Activated CD4-positive, CD25-positive, alpha-beta regulatory T cell treated with anti-CD3 and anti-CD28 coated beads, Interleukin-2, amount 50 U/mL, for 16 hours (primary cell): ENCODE results near the gene STK11.
A peak's percentile ranks its signal among the peaks of the same experiment; 100 is the strongest.
"Not testable (repeated sequence)": the region's sequence is repeated elsewhere in the genome, so short reads cannot be mapped to it uniquely, and the experiment has no call there.

ENCODE experiments used
- DNase-seq: peaks from one replicate; pipeline ENCODE4 v3.0.0-alpha.2; 2020; ENCODE audit warnings: low read depth, low spot score

The STK11 gene

DNA sequence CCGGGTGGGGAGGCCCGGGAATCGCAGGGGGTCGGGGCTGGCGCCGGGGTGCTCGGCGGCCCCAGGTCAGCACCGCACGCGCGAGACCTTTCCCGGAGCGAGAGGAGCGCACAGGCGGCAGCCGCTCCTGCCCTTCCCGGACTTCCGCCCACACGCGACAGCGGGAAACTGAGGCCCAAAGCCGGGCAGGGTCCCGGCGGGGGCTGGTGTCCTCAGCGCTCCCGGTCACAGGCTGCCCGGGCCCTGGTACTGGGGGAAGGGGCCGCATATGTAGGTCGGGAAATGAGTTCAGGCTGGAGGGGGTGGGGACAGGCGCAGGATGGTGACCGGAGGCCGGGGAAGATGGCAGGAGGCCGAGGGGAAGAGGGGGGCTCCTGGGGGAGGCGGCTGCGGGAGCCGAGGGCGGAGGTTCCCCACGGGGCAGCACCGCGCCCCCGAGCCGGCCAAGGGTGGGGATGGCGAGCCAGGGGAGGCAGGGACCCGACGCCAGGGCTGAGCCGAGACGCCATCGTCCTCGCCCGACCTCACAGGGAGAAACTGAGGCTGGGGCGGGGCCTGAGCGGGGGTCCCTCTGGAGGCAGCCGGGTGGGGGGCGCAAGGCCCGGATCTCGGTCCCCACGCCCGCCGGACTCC lies 31.6 kb downstream of the STK11 start:
- DNase-seq, result no peak

DNA sequence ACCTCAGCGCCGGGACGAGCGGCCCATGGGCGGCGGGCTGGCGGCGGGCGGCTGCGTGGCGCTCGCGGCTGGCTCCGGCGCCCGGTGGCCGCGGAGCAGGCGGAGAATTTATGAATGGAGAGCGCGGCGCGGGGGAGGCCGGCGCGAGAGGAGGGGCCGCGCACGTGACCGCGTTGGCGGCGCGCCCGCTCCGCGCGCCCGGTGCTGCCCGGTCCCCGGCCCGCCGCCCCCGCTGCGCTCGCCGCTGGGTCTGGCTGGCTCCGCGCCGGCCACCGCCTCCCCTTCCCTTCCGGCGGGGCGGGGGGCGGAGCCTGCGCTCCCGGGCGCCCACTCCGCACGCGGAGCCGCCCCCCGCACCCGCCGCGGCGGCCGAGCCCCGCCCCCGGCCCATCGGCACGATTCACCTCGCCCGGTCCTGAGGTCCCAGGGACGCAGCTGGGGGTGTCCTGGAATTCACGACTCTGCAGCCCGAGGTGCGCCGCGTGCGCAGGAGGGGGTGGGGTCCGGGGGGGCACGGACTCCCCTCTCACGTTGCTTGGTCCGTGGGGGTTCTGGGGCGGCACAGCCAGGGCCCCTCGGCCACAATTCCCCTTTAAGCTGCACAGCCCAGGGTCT lies 32.3 kb downstream of the STK11 start, which contains the start of gene CBARP:
Gene CBARP, minus strand, starts transcription at position 252 of the 615 bp plus-strand sequence. CDS start 1,905 bp downstream, outside the sequence.
- DNase-seq, result no peak

DNA sequence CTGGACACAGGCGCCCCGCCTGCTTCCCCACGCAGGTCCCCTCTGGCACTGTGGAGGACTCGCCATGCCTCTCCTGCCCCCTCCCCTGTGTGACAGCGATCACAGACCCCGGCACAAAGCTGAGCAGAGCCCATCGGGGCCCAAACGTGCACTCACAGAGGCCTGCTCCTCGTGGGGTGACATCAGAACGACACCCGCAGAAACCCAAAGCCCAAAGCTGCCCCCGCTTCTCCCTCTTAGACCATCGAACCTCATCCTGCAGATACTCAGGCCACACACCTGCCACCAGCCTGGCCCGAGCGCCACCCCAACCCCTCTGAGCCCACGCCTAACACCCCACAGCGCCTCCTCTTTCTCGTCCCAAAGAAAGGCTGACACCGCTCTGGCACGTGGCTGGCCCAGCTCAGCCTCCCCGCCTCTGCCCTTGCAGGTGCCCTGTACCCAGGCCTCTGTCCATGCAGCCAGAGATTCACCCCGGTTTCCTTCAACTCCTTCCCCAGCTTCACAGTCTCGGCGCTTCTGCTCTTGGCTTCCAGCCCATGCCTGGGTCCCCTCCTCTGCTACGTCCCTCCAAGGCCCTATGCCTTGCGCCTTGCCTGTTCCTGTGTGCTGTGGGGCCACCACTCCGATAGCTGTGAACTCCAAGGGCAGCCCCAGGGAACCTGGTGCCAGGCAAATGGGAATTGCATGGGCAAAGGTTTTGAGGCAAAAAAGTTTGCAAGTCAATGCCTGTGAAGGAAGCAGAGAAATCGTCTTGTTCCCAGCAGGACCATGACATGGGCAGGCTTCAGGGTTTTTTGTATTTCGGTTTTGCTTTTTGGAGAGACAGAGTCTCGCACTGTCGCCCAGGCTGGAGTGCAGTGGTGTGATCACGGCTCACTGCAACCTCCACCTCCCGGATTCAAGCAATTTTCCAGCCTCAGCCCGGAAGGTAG lies 33.1 kb downstream of the STK11 start:
- DNase-seq, result no peak

DNA sequence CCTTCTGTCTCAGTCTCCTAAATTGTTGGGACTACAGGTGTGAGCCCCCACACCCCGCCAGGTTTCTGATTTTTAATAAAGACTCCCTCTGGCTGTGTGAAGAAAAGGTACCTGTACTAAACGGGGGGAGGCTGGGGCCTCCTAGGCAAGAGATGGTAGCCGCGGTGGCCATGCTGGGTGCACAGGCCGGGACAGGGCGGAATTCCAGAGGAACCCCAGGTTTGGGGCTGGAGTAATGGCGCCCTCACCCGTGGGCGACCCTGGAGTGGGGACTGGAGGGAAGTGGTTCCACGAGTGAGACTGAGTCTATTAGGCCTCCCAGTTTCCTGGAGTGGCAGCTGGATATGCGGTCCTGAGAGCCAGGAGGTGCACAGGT lies 33.8 kb downstream of the STK11 start:
- no peak for DNase-seq

DNA sequence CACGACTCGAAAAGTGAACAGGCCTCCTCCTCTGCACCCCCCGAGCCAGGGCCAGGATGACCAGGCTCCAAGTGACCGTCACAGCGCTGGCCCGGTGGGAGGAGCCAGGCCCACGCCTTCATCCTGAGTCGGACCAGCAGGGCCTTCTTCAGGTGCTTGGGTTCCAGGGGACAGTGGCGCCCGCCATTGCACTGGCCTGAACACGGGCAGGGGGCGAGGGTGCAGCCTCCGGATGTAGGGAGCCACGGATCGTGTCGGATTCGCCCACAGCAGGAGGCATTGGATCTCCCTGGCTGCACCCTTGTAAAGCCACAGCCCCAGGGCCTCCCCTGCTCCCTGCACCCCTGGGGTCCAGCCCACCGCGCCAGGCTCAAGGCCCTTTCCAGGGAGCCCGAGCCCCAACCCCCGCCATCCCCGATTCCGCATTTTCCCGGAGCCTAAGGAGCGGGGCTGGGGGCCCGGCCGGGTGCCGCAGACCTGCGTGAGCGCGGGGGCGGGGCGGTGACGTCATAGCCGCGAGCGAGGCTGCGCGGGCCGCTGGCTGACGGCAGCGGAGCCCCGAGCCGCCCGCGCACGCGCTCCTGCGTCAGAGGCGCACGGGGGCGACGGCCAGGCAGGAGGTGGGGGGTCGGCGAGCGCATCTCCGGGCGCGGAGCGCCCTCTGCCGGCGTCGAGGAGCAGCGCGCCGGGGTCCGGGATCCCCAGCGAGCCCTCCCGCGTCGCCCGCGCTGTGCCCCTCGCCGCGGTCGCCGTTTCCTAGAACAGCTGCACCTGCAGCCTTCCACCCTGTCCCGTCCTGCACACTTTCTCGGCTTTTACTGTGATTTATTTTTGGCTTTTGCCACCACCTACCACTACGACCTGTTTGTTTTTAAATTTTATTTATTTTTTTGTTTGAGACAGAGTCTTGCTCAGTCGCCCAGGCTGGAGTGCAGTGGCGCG lies 34.5 kb downstream of the STK11 start:
- peak; percentile 77 for DNase-seq

DNA sequence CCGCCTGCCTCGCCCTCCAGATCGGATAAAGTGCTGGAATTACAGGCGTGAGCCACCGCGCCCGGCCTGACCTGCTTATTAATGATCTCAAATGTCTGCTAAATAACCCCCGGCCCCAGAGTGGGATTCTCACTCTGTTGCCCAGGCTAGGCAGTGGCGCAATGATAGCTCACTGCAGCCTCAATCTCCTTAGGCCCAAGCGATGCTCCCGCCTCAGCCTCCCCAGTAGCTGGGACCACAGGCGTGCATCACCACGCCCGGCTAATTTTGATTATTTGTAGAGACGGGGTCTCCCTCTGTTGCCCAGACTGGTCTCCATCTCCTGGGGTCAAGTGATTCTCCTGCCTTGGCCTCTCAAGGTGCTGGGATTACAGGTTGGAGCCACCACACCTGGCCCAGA lies 35.3 kb downstream of the STK11 start:
- no peak for DNase-seq

DNA sequence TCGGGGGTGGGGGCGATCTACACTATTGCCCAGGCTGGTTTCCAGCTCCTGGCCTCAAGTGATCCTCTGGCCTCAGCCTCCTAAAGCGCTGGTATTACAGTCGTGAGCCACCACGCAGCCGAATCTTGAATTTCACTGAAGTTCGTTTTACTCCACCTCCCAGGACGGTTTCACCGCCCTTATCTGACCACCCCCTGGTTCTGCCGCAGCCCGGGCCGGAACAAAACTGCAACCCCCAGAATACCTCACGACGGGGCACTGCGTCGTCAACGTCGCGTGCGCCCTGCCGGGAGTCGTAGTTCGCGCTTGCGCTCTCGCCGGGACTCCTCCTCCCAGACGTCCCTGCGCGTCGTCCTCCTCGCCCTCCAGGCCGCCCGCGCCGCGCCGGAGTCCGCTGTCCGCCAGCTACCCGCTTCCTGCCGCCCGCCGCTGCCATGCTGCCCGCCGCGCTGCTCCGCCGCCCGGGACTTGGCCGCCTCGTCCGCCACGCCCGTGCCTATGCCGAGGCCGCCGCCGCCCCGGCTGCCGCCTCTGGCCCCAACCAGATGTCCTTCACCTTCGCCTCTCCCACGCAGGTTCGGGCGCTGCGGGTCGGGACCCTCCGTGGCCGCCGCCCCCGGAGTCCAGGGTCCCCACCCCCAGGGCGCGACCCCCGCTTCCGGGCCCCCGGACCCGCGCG lies 36.0 kb downstream of the STK11 start, which contains the start of gene ATP5F1D:
Gene ATP5F1D, plus strand, starts transcription at position 335 of the 679 bp plus-strand sequence. Its CDS starts 100 bp downstream, at position 435.
- peak; percentile 80 for DNase-seq

DNA sequence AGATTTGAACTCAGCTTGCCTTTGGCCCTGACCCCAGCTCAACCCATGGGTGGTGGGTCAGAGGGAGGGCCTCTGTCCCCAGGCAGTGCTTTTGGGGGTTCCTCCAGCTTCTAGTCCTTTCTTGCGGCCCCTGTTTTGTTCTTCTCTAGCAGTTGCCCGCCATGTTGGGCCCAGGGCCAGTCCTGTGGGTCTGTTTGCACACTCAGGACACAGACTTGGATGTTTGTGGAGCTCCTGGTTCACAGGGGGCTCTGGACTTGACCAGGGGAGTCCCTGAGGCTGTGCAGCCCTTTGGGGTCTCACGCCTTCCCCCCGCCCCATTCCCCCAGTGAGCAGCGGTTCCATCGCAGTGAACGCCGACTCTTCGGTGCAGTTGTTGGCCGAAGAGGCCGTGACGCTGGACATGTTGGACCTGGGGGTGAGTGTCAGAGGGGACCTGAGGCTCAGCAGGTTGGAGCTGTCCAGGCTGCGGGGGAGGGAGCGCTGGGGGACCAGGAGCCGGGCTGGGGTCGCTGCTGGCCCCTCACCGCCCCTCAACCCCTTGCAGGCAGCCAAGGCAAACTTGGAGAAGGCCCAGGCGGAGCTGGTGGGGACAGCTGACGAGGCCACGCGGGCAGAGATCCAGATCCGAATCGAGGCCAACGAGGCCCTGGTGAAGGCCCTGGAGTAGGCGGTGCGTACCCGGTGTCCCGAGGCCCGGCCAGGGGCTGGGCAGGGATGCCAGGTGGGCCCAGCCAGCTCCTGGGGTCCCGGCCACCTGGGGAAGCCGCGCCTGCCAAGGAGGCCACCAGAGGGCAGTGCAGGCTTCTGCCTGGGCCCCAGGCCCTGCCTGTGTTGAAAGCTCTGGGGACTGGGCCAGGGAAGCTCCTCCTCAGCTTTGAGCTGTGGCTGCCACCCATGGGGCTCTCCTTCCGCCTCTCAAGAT lies 38.5 kb downstream of the STK11 start:
- peak; percentile 72 for DNase-seq

DNA sequence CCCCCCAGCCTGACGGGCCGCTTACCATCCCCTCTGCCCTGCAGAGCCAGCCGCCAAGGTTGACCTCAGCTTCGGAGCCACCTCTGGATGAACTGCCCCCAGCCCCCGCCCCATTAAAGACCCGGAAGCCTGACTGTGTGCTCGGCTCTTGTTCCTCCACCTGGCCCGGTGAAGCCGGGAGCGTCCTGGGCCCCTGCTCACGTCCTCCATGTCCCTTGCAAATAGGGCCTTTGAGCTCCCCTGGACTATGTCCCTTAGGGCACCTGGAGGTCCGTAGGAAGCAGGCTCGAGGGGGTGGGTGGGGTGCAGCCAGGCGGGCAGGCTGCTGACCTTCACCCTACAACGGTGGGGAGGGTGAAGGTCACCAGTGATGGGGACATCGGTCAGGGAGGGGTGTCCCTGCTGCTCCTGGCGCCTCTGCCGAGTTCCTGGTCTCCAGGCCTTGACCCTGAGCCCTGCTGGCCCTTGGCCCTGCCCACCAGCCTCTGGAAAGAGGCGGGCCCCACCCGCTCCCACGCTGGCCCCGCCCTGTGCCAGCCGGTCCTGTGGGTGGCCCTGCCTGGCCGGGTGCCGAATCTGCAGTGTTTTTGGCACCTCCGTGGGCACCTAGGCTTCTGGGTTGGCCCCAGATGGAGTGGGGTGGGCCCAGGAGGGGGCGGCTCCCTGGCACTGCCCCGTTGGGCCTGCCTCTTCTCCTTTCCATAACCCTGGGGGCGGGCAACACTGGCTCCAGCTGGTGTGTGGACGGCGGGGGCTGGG lies 39.3 kb downstream of the STK11 start:
- DNase-seq, result no peak

DNA sequence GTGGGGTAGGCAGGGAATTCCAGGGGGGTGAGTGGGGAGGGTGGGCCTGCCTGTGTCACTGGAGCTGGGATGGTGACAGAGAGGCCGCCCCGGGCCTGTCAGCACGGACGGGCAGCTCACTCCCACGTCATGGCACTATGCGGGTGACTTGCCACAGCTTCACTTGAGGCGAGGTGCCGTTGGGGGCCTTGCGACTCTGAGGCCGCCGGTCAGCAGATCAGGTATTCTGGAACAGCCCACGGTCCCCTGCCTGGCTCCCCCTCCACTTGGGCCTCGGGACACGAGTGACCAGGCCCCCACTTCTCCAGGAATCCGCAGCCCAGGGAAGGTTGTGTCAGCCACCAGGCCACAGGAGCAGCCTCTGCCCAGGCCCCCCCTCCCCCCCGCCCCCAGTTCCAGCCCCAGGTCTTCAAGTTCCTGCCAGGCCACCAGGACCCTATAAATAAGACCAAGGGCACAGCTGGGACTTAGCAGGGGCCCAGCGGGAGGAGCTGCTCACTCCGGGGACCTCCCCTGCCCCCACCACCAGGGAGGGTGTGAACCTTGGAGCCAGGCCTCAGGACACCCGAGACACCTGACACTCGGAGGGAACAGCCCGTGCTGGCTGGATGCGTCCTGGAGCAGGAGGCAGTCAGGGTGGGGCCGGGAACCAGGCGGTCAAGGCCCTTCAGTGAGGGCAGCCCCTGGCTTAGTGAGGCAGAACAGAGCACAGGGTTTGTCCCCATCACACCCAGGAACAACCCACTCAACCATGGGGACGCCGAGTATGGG lies 40.1 kb downstream of the STK11 start:
- no peak for DNase-seq

DNA sequence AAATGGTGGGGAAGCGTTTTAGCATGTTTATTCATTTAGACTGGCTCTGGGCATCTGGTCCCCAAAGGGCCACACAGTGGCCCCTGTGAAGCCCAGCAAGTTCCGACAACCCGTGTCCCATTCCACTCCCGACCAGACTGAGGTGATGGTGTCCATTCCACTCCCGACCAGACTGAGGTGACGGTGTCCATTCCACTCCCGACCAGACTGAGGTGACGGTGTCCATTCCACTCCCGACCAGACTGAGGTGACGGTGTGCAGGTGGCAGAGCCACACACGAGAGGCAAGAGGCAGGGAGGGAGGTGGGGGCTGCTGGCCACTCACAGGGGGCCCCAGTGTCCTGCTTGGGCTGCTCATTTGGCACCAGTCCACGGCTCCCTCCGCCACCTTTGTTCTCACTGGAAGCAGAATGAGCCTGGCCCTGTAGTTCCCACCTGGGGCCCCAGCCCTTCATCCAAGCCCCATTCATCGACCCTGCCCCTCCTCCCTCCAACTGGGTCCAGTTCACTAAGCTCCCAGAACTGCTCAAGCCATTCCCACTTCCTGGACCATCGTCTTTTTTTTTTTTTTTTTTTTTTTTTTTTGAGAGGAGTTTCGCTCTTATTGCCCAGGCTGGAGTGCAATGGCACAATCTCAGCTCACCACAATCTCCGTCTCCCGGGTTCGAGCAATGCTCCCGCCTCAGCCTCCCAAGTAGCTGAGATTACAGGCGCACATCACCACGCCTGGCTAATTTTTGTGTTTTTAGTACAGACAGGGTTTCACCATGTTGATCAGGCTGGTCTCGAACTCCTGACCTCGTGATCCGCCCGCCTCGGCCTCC lies 40.9 kb downstream of the STK11 start:
- DNase-seq, result not testable (repeated sequence)

DNA sequence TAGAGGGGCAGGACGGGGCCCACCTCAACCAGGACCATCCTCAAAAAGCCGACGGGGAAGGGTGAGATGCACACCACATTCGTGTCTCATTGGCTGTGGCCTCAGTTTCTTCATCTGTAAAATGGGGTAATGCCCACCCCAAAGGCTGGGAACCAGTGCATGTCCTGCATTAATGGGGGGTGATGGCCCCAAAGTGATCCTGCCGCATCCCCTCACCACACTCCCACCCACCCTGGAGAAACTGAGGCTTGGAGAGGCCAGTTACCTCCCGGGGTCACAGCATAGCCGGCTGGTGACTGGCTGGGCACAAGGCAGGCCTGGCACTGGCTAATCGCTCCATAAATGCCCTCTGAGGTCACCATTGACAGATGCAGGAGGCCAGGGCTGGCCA lies 42.2 kb downstream of the STK11 start:
- DNase-seq, result no peak

DNA sequence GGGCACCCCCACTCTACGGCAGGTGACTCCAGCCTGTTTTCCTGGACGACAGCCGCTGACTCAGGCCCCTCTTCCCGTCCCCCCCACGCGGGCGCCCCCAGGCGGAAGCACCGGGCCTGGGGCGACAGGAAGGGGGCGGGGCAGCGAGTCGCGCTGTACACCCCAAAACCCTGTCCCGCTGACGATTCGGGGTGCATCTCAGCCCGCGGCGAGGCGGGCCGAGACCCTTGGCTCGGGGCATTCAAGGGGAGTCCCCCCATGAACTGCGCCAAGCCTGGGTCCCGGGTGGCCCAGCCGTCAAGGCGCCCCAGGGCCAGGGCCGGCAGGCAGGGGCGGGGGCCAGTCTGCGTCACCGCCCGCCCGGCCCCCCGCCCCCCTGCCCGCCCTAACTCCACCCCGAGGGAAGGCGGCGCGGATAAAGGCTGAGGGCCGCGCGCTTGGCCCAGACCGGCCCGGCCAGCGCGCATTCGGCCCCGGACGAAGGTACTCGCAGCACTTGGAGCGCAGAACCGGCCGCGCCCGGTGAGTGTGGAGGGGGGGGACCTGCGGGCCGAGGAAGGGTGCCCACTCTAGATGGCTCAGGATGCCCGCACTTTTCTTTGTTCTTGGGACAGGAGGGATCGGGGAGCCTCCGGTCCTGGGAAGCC lies 42.7 kb downstream of the STK11 start, which contains the start of gene MIDN:
Gene MIDN, plus strand, starts transcription at position 445 of the 647 bp plus-strand sequence. CDS start 1,714 bp downstream, outside the sequence.
- DNase-seq, result no peak

DNA sequence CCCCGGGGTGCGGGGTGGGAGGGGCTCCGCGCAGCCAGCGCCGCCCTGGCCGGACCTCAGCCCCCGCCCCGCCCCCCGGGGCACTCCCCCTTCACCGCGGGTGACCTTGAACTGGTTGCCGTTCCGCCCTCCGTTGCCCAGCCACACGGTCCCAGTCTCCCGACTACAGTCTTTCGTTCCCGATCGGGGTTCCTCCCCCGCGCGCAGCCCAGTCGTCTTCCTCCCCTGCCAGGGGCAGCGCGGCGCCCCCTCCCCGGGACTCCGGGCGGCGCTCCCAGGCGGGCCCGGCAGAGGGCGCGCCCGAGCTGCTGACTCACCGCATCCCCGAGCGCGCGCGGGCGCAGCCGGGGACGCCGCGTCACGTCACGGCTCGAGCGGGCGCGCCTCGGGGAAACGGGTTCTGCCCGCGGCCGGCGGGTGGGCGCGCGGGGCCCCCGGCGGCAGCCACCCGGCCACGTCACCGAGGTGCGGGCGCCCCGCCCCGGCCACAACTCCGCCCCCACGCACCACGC lies 43.3 kb downstream of the STK11 start:
- peak; percentile 69 for DNase-seq

DNA sequence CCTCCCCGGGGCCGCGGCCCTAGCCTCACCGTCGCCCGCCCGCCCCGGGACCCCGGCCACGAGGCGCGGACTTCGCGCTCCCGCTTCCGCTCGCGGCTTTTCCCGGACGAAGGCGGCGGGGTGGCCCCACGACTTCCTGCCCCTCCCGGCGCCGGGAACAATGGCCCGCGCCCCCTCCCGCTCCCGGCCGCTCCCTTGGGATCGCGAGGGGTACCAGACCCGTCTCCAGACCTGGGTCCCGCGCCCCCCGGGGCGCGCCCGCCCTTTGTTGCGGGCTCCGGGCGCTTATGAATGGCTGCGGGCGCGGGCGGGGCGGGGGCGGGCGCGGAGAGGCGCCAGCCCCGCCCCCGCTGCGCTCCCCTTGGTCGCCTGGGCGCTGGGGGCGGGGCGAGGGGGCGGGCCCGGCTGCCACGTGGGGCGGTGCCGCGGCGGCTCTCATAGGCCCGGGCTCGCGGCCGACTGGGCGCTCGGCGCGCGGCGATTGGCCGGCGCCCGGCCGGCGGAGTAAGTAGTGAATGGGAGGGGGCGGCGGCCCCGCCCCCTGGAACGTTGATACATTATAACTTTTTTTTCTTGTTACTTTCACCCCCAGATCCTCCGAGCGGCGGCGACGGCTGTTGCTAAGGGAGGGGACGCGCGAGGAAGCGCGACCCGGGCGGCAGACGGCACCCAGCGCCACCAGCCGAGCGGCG lies 43.9 kb downstream of the STK11 start:
- peak; percentile 84 for DNase-seq

DNA sequence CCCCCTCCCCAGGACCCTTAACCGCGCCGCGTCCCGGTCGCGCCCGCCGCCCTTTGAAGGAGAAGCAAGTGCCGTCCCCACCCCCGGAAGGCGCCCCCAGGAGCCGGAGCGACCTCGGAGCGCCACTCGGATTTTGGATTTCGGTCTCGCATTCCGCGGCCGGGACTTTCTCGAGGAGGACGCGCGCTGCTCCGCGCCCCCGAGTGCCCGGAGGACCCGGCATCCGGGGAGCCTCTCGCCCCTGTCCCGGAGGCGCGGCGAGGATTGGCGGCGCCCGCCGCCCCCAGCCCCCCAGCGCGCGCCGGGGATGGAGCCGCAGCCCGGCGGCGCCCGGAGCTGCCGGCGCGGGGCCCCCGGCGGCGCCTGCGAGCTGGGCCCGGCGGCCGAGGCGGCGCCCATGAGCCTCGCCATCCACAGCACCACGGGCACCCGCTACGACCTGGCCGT lies 44.4 kb downstream of the STK11 start:
- no peak for DNase-seq
